HFFc6 (cell line): ENCODE measurements around the gene DISP3. TPM values are rescaled to one million over a fixed set of nuclear protein-coding genes. Genes with fewer than 3 reads are reported as not detected.
"Not testable (repeated sequence)": the region's sequence is repeated elsewhere in the genome, so short reads cannot be mapped to it uniquely, and the experiment has no call there.

Source experiments
- DNase-seq: peaks from one replicate; pipeline ENCODE4 v3.0.0-alpha.2; 2018
- H3K27ac Mint-ChIP-seq: 2 replicates; pipeline ENCODE4 v1.8.0; 2020; ENCODE audit warnings: mild to moderate bottlenecking, mixed read lengths
- H3K27me3 Mint-ChIP-seq: 2 replicates; pipeline ENCODE4 v1.8.0; 2021; ENCODE audit warnings: mild to moderate bottlenecking, moderate library complexity, mixed read lengths; ENCODE audit not compliant: insufficient read depth
- H3K36me3 Mint-ChIP-seq: 2 replicates; pipeline ENCODE4 v1.8.0; 2021; ENCODE audit warnings: low read depth, mixed read lengths
- H3K4me1 Mint-ChIP-seq: 2 replicates; pipeline ENCODE4 v1.8.0; 2020; ENCODE audit warnings: low read depth, mixed read lengths
- H3K4me3 Mint-ChIP-seq: 2 replicates; pipeline ENCODE4 v1.8.0; 2020; ENCODE audit warnings: mild to moderate bottlenecking, moderate library complexity, mixed read lengths
- H3K9me3 Mint-ChIP-seq: 2 replicates; pipeline ENCODE4 v1.8.0; 2020; ENCODE audit warnings: mild to moderate bottlenecking, mixed read lengths
- total RNA-seq, 6 experiments: library from RNA; stranded (reverse); fragmentation: NEBNext Ultra II Directional; extraction: Animal tissue kit (Norgen Biotek cat#: 25700); gene quantifications; 2 replicates in 1 of 6; 3 replicates in 5 of 6; pipeline ENCODE4 v1.2.3, GENCODE V29; 2021
- TF ChIP-seq, protein P1 (sequence below): fragments of 200-600 bp; sonication (generic); IDR thresholded peaks from 2 replicates; pipeline ENCODE4 v1.5.0; 2021; ENCODE audit warnings: antibody characterized with exemption, mild to moderate bottlenecking

The DISP3 gene
- total RNA-seq, 6 experiments from 2014 or later = not detected

DNA sequence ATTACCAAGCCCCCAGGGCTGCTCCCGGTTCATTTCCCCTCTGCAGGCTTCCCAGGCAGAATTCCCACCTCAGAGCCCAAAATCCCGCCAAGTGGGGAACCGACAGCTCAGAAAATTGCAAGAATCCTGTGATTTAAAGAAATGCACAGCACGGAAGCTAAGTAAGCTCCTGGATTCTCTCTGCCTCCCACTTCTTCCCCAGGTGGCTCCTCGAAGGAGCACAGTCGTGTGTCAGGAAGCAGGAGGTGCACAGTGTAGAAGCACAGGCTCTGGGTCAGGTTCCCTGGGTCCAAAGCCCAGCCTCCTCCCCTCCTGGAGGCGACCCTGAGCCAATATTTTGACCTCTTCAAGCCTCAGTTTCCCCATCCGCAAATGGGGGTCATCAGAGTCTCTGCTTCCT lies 100.6 kb downstream of the DISP3 start:
- Mint-ChIP-seq H3K4me3 (no peak overlapping the region), H3K27ac (no peak overlapping the region), H3K9me3 (no peaks in the 10 kb centered on the region), H3K4me1 (no peaks in the 10 kb centered on the region), H3K36me3 (no peaks in the 10 kb centered on the region), H3K27me3 (peaks cover 37% of the 10 kb centered on the region)
- TF ChIP-seq, protein P1, sequence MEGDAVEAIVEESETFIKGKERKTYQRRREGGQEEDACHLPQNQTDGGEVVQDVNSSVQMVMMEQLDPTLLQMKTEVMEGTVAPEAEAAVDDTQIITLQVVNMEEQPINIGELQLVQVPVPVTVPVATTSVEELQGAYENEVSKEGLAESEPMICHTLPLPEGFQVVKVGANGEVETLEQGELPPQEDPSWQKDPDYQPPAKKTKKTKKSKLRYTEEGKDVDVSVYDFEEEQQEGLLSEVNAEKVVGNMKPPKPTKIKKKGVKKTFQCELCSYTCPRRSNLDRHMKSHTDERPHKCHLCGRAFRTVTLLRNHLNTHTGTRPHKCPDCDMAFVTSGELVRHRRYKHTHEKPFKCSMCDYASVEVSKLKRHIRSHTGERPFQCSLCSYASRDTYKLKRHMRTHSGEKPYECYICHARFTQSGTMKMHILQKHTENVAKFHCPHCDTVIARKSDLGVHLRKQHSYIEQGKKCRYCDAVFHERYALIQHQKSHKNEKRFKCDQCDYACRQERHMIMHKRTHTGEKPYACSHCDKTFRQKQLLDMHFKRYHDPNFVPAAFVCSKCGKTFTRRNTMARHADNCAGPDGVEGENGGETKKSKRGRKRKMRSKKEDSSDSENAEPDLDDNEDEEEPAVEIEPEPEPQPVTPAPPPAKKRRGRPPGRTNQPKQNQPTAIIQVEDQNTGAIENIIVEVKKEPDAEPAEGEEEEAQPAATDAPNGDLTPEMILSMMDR = no peak
- DNase-seq = no peak

DNA sequence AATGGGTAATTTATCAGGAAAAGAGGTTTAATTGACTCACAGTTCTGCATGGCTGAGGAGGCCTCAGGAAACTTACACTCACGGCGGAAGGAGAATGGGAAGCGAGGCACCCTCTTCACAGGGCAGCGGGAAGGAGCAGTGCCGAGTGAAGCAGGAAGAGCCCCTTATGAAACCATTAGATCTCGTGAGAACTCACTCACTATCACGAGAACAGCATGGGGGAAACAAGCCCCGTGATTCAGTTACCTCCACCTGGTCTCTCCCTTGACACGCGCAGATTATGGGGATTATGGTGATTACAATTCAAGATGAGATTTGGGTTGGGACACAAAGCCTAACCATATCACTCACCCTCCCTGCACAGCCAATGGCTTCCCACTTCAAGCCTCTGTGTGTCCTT lies 101.1 kb downstream of the DISP3 start:
- H3K9me3 Mint-ChIP-seq, H3K4me3 Mint-ChIP-seq, H3K36me3 Mint-ChIP-seq, DNase-seq, H3K27ac Mint-ChIP-seq, H3K4me1 Mint-ChIP-seq: not testable (repeated sequence)
- peaks cover 35% of the 10 kb centered on the region for H3K27me3 Mint-ChIP-seq

DNA sequence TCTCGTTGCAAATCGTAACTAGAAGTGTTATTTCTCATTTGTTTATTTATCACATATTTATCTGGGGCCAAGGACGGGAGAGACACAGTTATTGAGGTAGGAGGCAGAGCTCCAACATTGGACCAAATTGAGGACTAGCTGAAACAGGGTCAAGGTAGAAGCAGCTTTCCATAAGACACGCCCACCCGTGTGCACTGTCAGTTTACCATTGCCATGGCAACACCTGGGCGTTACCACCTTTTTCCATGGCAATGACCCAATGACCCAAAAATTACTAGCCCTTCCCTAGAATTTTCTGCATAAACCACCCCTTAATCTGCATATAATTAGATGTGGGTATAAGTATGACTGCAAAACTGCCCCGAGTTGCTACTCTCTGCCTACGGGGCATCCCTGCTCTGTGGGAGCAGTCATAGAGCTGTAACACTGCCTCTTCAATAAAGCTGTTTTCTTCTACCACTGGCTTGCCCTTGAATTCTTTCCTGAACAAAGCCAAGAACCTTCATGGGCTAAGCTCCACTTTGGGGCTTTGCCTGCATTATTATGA lies 102.6 kb downstream of the DISP3 start:
- no peaks in the 10 kb centered on the region for H3K4me1 Mint-ChIP-seq
- TF ChIP-seq, protein P1 = no peak

DNA sequence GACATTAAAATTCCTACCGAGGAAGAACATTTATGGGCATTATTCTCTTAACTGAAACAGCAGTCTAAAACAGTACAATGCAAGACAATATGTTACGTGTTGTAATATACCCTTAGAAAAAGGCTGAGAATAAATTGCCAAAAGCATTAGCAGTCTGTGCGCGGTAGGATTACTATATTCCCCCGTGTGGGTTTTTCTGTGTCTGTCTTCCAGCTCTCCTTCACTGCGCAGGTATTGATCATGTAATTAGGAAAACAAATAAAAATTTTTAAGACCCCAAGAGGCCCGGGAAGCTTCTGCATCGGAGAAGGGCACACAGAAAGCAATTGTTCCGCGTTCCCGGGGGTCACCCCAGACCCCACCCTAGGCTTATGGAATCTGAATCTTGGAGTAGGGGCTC lies 106.4 kb downstream of the DISP3 start:
- Mint-ChIP-seq H3K27ac (no peak overlapping the region), H3K9me3 (no peaks in the 10 kb centered on the region), H3K4me3 (no peak overlapping the region), H3K36me3 (no peaks in the 10 kb centered on the region), H3K4me1 (no peaks in the 10 kb centered on the region), H3K27me3 (peaks cover 25% of the 10 kb centered on the region)
- no peak for DNase-seq
- TF ChIP-seq, protein P1 = no peak

More for the DNA sequence above, 102.6 kb downstream of the DISP3 start:
- Mint-ChIP-seq H3K27ac (no peak overlapping the region), H3K4me3 (no peak overlapping the region), H3K27me3 (peaks cover 31% of the 10 kb centered on the region), H3K9me3 (no peaks in the 10 kb centered on the region), H3K36me3 (no peaks in the 10 kb centered on the region)
- DNase-seq = no peak

Other genes with a start within 250 kb of the DISP3 start
- gene MTOR, start 216.6 kb upstream of the DISP3 start, total RNA-seq = 10 to 100 TPM; 36.6 to 41.2 (median 38.2) TPM
- gene UBIAD1, start 206.0 kb upstream of the DISP3 start, total RNA-seq = 10 to 100 TPM; 12.8 to 18.3 (median 13.8) TPM
- 1 to 10 TPM in 2 of 6 experiments, under 1 TPM in 4; 0.66 to 1.7 (median 0.78) TPM for gene FBXO2, start 175.3 kb downstream of the DISP3 start, total RNA-seq
- 10 to 100 TPM; 15.1 to 24.1 (median 18.9) TPM for gene FBXO44, start 175.7 kb downstream of the DISP3 start, total RNA-seq
- gene FBXO6, start 185.0 kb downstream of the DISP3 start, total RNA-seq = 1 to 10 TPM; 2.5 to 4.4 (median 3.6) TPM
- 10 to 100 TPM; 31.7 to 48.8 (median 42.2) TPM for gene MAD2L2, start 202.0 kb downstream of the DISP3 start, total RNA-seq
- gene DRAXIN, start 212.6 kb downstream of the DISP3 start, total RNA-seq = not detected